ENCODE data around the gene GATA6.
A peak's percentile ranks its signal among the peaks of the same experiment; 100 is the strongest.
"Not testable (repeated sequence)": the region's sequence is repeated elsewhere in the genome, so short reads cannot be mapped to it uniquely, and the experiment has no call there.

GATA6 gene

GRCh38 chr18:22182884-22183697 is 13.7 kb downstream of the GATA6 start:
- DNase-seq, result no peak

- DNase-seq, result no peak
These were observed 14.3 kb downstream of the GATA6 start for GRCh38 chr18:22183698-22184170.

- DNase-seq, result not testable (repeated sequence)
These were observed 15.2 kb downstream of the GATA6 start for GRCh38 chr18:22184573-22184972.

- DNase-seq, result no peak
These were observed 15.9 kb downstream of the GATA6 start for GRCh38 chr18:22185273-22185672.

- no peak for DNase-seq
These were observed 16.5 kb downstream of the GATA6 start for GRCh38 chr18:22185771-22186386.

GRCh38 chr18:22186484-22186971 is 17.1 kb downstream of the GATA6 start:
- DNase-seq, result no peak

GRCh38 chr18:22188559-22189267 is 19.3 kb downstream of the GATA6 start:
- DNase-seq, result no peak

GRCh38 chr18:22189449-22190166 is 20.2 kb downstream of the GATA6 start:
- DNase-seq, result no peak

GRCh38 chr18:22191346-22191695 is 21.9 kb downstream of the GATA6 start:
- DNase-seq, result no peak

GRCh38 chr18:22191923-22192322 is 22.5 kb downstream of the GATA6 start:
- no peak for DNase-seq

GRCh38 chr18:22193466-22193865 is 24.1 kb downstream of the GATA6 start:
- DNase-seq, result peak; percentile 79

GRCh38 chr18:22194151-22194598 is 24.8 kb downstream of the GATA6 start:
- peak; percentile 87 for DNase-seq

GRCh38 chr18:22195052-22195451 is 25.7 kb downstream of the GATA6 start:
- DNase-seq, result no peak

GRCh38 chr18:22196943-22197342 is 27.6 kb downstream of the GATA6 start:
- not testable (repeated sequence) for DNase-seq

GRCh38 chr18:22197668-22198067 is 28.3 kb downstream of the GATA6 start:
- no peak for DNase-seq

- DNase-seq, result no peak
These were observed 28.8 kb downstream of the GATA6 start for GRCh38 chr18:22198163-22198562.

GRCh38 chr18:22199005-22199404 is 29.6 kb downstream of the GATA6 start:
- DNase-seq, result no peak

- no peak for DNase-seq
These were observed 31.3 kb downstream of the GATA6 start for GRCh38 chr18:22200611-22201225.

GRCh38 chr18:22203035-22203434 is 33.6 kb downstream of the GATA6 start:
- no peak for DNase-seq

GRCh38 chr18:22203536-22204213 is 34.3 kb downstream of the GATA6 start:
- no peak for DNase-seq

- no peak for DNase-seq
These were observed 34.8 kb downstream of the GATA6 start for GRCh38 chr18:22204214-22204536.

- DNase-seq, result no peak
These were observed 35.6 kb downstream of the GATA6 start for GRCh38 chr18:22204996-22205395.

Measured in islet precursor cell (in vitro differentiated cells).